ENCODE measurements around the gene GNL1. TPM values are rescaled to one million over a fixed set of nuclear protein-coding genes. Genes with fewer than 3 reads are reported as not detected.

Gene GNL1
- total RNA-seq, 3 donors from 2014 or later, result 37.8 to 48.1 (median 45.9) TPM

DNA sequence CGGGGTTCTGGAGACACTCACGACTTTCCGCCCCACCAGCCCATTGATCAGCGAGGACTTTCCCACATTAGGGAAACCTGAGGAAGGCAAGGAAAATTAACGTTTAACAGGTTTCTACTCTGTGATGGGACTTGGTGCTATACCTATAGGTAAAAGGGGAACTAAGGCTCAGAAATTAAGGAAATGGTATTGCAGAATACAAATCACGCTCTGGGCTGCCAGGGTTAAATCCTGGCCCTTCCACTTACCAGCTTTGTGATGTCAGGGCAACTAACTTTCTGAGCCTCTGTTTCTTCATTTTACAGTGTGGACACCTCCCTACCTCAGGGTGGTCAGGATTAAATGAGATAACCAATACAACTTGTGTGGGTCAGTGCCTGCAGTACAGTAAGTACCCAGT, 8.8 kb downstream of the GNL1 start:
- DNase-seq, result no peak
- ATAC-seq, result no peak
- H3K36me3 ChIP-seq (ENCODE audit: low read depth), result no peaks in the 10 kb centered on the region
- TF ChIP-seq, protein P1, sequence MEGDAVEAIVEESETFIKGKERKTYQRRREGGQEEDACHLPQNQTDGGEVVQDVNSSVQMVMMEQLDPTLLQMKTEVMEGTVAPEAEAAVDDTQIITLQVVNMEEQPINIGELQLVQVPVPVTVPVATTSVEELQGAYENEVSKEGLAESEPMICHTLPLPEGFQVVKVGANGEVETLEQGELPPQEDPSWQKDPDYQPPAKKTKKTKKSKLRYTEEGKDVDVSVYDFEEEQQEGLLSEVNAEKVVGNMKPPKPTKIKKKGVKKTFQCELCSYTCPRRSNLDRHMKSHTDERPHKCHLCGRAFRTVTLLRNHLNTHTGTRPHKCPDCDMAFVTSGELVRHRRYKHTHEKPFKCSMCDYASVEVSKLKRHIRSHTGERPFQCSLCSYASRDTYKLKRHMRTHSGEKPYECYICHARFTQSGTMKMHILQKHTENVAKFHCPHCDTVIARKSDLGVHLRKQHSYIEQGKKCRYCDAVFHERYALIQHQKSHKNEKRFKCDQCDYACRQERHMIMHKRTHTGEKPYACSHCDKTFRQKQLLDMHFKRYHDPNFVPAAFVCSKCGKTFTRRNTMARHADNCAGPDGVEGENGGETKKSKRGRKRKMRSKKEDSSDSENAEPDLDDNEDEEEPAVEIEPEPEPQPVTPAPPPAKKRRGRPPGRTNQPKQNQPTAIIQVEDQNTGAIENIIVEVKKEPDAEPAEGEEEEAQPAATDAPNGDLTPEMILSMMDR (IDR thresholded peaks at IDR 0.05), result no peak
- no peaks in the 10 kb centered on the region for H3K9me3 ChIP-seq
- no peak overlapping the region for H3K4me3 ChIP-seq
- intact Hi-C loops (cut with DNase I, micrococcal nuclease), result loop anchor here (5.0 to 10.0 kb wide), 2 partner anchors 57 to 65 kb away; no protein-coding TSS in a partner anchor
- no peaks in the 10 kb centered on the region for H3K4me1 ChIP-seq (ENCODE audit: low read depth)

DNA sequence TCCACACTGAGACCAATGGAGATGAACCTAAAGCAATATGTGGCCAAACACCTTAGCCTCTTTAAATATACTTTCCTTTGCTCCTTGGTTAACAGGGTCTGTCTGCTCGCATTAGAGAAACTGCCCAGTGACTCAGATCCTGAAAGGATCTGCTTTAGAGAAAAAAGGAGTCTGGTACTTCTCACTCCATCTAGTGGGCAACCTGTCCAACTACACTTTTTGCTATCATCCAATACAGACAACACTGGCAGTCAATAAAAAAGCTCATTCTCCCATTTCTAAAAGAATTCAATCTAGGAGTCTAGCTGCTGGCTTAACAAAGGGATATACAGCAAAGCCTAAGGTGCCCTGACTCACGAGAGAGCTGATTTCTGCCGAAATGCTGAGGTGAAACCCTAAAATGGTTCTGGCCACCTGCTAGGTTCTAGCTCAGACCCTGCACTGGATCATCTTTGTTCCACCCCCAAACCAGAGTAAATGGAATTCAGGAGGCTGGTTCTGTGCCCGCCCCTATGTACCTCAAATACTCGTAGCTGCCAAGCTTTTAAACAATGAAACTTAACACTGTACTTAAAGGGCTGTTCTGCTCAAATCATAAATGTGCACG, 11.5 kb downstream of the GNL1 start:
- no peaks in the 10 kb centered on the region for H3K36me3 ChIP-seq (ENCODE audit: low read depth)
- no peak overlapping the region for H3K4me3 ChIP-seq
- TF ChIP-seq, protein P1 (IDR thresholded peaks at IDR 0.05), result peak; percentile 57
- DNase-seq (no peak), ATAC-seq (peak; percentile 74)
- intact Hi-C loops (cut with DNase I, micrococcal nuclease), result loop anchor here (5.0 to 10.0 kb wide), 2 partner anchors 60 to 62 kb away; no protein-coding TSS in a partner anchor
- peaks cover 5% of the 10 kb centered on the region for H3K4me1 ChIP-seq (ENCODE audit: low read depth)
- no peaks in the 10 kb centered on the region for H3K9me3 ChIP-seq

DNA sequence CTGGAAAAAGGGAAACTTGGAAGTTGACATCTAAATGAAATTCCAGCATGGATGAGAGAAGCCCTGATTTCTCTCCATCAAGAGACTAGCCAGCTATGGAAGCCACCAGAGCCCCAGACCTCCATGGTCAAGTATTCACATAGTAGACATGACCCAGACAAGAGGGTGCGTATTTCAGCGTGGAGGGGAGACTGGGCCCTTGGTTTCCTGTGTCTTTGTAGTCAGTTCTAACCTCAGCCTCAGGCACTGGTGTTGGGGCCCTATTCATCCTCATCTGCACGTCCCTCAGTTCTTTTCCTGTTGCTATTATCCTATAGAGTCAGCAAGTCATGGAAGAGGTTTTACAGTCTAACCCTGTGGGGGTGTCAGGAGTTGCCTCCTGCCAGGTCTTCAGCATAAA, 12.5 kb downstream of the GNL1 start:
- H3K4me3 ChIP-seq, result no peak overlapping the region
- intact Hi-C loops (cut with DNase I, micrococcal nuclease), result loop anchor here in 1 of 2 donors (5.0 to 10.0 kb wide), 2 partner anchors 61 to 62 kb away; no protein-coding TSS in a partner anchor
- TF ChIP-seq, protein P1 (IDR thresholded peaks at IDR 0.05), result no peak
- no peaks in the 10 kb centered on the region for H3K36me3 ChIP-seq (ENCODE audit: low read depth)
- H3K4me1 ChIP-seq (ENCODE audit: low read depth), result peaks cover 5% of the 10 kb centered on the region
- DNase-seq (no peak), ATAC-seq (no peak)
- H3K9me3 ChIP-seq, result no peaks in the 10 kb centered on the region

DNA sequence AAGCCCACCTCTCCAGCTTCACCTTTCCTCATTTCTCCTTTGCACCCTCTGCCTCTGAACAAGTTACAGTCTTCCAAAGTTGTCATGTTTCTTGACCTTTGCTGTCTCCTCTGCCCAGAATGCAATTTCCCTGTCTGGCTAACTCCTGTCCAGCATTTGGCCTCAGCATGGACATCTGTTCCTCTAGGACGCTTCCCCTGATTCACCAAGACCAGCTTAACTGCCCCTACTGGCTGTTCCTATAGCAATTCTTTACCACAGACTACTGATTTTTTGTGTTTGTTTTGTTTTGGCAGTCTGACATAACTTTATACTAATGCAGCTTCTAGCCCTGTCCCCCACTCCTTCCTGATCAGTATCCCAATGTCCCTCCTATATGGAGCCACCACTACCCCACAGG, 13.4 kb downstream of the GNL1 start:
- TF ChIP-seq, protein P1 (IDR thresholded peaks at IDR 0.05), result no peak
- ATAC-seq, result no peak
- DNase-seq, result no peak
- Histone ChIP-seq H3K4me3 (no peak overlapping the region), H3K36me3 (ENCODE audit: low read depth) (no peaks in the 10 kb centered on the region), H3K9me3 (no peaks in the 10 kb centered on the region), H3K4me1 (ENCODE audit: low read depth) (peaks cover 5% of the 10 kb centered on the region)
- intact Hi-C loops (cut with DNase I, micrococcal nuclease), result loop anchor here in 1 of 2 donors (5.0 to 10.0 kb wide), 2 partner anchors 61 to 62 kb away; no protein-coding TSS in a partner anchor

DNA sequence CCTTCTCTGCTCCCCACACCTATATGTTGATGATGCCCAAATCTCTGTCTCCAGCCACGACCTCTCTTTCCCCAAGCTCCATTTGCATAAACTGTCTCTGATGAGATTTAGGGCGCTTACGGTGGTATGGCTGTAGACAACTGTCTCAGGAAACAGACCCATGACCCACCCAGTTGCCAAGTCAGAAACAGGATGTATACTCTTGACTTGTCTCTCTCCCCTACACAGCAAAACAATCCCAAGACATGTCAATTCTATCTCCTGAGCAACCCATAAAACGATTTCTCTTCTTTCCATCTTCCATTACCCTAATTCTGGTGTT, 13.9 kb downstream of the GNL1 start:
- no peak for DNase-seq
- H3K36me3 ChIP-seq (ENCODE audit: low read depth), result no peaks in the 10 kb centered on the region
- peak; percentile 39 for ATAC-seq

More for the DNA sequence above, 13.9 kb downstream of the GNL1 start:
- H3K9me3 ChIP-seq, result no peaks in the 10 kb centered on the region
- peaks cover 5% of the 10 kb centered on the region for H3K4me1 ChIP-seq (ENCODE audit: low read depth)
- intact Hi-C loops (cut with DNase I, micrococcal nuclease), result loop anchor here in 1 of 2 donors (5.0 to 10.0 kb wide), 2 partner anchors 60 to 62 kb away; no protein-coding TSS in a partner anchor
- TF ChIP-seq, protein P1 (IDR thresholded peaks at IDR 0.05), result no peak
- H3K4me3 ChIP-seq, result no peak overlapping the region

All from mucosa of descending colon (tissue), 3 donors.